Neutrophil (primary cell): ENCODE results near the gene DBP.

Experiments
- H3K27ac ChIP-seq: fragments of 200-600 bp; sonication (generic); 2 replicates; pipeline ENCODE4 v1.5.1; 2016; ENCODE audit warnings: mild to moderate bottlenecking, moderate library complexity
- H3K27me3 ChIP-seq: fragments of 200-600 bp; sonication (generic); 2 replicates; pipeline ENCODE4 v1.6.0; 2016; ENCODE audit warnings: mild to moderate bottlenecking
- H3K36me3 ChIP-seq: fragments of 200-600 bp; sonication (generic); 2 replicates; pipeline ENCODE4 v1.5.1; 2017
- H3K4me1 ChIP-seq, 2 experiments: fragments of 200-600 bp in 1 of 2; sonication (generic) in 1 of 2; 1 replicate in 1 of 2; 2 replicates in 1 of 2; pipeline versions ENCODE4 v1.5.1 to v1.6.1; 2013 to 2016; ENCODE audit warnings: low read depth in 1 of 2, low read length in 1 of 2, mild to moderate bottlenecking in 1 of 2, moderate library complexity in 1 of 2; ENCODE audit not compliant: control insufficient read depth in 1 of 2, insufficient read depth in 1 of 2
- H3K4me3 ChIP-seq, 2 experiments: fragments of 200-600 bp in 1 of 2; sonication (generic) in 1 of 2; 1 replicate in 1 of 2; 2 replicates in 1 of 2; pipeline ENCODE4 v1.5.1; 2013 to 2016; ENCODE audit warnings: low read depth in 1 of 2, low read length in 1 of 2, mild to moderate bottlenecking in 1 of 2, moderate library complexity in 1 of 2
- H3K9me3 ChIP-seq: fragments of 200-600 bp; sonication (generic); 2 replicates; pipeline ENCODE4 v1.5.1; 2016
- CTCF ChIP-seq: fragments of 200-600 bp; sonication (generic); IDR thresholded peaks from 2 replicates; pipeline ENCODE4 v1.5.1; 2016; ENCODE audit warnings: antibody characterized with exemption

The DBP gene

GRCh38 chr19:48618916-48619691 lies 18.1 kb downstream of the DBP start, which contains the start of the genes RPL18 and SPHK2:
RPL18 (minus strand) TSS chr19:48619178; CDS start chr19:48619143, 35 bp downstream.
SPHK2 (plus strand) TSS chr19:48619506; CDS start chr19:48620515, 1,009 bp downstream.
- peaks cover 32% of the 10 kb centered on the region for H3K36me3 ChIP-seq
- no peaks in the 10 kb centered on the region for H3K9me3 ChIP-seq
- peak; percentile 51 for TF ChIP-seq CTCF
- H3K4me1 ChIP-seq = peaks cover 32 to 34% of the 10 kb centered on the region in 2 experiments
- H3K27ac ChIP-seq = peak within 1 kb of the TSS; percentile 87
- H3K27me3 ChIP-seq = no peaks in the 10 kb centered on the region
- H3K4me3 ChIP-seq = peak within 1 kb of the TSS; percentile 73 to 79

- H3K27me3 ChIP-seq = no peaks in the 10 kb centered on the region
- no peaks in the 10 kb centered on the region for H3K9me3 ChIP-seq
- peaks cover 24 to 28% of the 10 kb centered on the region in 2 experiments for H3K4me1 ChIP-seq
- peak overlapping the region; percentile 87 for H3K27ac ChIP-seq
- H3K36me3 ChIP-seq = peaks cover 32% of the 10 kb centered on the region
- TF ChIP-seq CTCF = no peak
- peak overlapping the region; percentile 73 to 79 for H3K4me3 ChIP-seq
These were observed 18.8 kb downstream of the DBP start for GRCh38 chr19:48618278-48618915.

- Histone ChIP-seq H3K27ac (no peak overlapping the region), H3K36me3 (peaks cover 32% of the 10 kb centered on the region), H3K4me1 (peaks cover 23 to 26% of the 10 kb centered on the region in 2 experiments), H3K9me3 (no peaks in the 10 kb centered on the region), H3K4me3 (no peak overlapping the region), H3K27me3 (no peaks in the 10 kb centered on the region)
- no peak for TF ChIP-seq CTCF
These were observed 19.8 kb downstream of the DBP start for GRCh38 chr19:48617146-48617937.

DNA sequence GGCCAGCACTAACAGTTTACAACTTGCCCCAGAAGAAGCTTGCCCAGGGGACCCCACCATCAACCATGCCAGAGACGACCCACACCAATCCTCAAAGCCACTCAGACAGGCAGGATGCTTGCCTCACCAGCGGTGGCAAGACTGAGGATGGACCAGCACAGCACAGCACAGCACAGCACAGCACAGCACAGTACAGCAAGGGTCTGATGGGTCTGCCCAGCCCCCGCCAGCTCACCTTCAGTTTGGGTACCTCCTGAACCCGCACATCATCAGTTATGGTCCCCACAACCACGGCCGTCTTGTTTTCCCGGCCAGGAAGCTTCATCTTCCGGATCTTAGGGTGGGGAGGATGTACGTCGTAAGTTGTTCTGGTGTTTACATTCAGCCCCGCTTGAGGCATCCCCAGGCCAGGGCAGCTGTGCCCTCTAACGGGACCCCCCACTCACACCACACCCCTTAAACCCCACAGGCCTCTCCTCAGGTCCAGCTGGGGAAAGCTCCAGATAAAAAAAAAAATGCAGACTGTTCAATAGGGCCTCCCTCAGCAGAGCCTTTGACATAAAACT lies 20.6 kb downstream of the DBP start:
- H3K36me3 ChIP-seq = peaks cover 32% of the 10 kb centered on the region
- H3K9me3 ChIP-seq = no peaks in the 10 kb centered on the region
- H3K4me3 ChIP-seq = no peak overlapping the region
- peaks cover 23 to 26% of the 10 kb centered on the region in 2 experiments for H3K4me1 ChIP-seq
- no peak overlapping the region for H3K27ac ChIP-seq
- H3K27me3 ChIP-seq = no peaks in the 10 kb centered on the region
- TF ChIP-seq CTCF = no peak

- peaks cover 23 to 26% of the 10 kb centered on the region in 2 experiments for H3K4me1 ChIP-seq
- no peaks in the 10 kb centered on the region for H3K9me3 ChIP-seq
These were observed 21.1 kb downstream of the DBP start for GRCh38 chr19:48616041-48616436.

More at GRCh38 chr19:48616041-48616436, 21.1 kb downstream of the DBP start:
- no peak overlapping the region for H3K27ac ChIP-seq
- TF ChIP-seq CTCF = no peak
- peaks cover 32% of the 10 kb centered on the region for H3K36me3 ChIP-seq
- no peaks in the 10 kb centered on the region for H3K27me3 ChIP-seq
- no peak overlapping the region for H3K4me3 ChIP-seq
